NCI-H82 treated with DMSO at 0.1 percent for 48 hours (cell line): Measurements from ENCODE around the gene HPSE2.
"Not testable (repeated sequence)": the region's sequence is repeated elsewhere in the genome, so short reads cannot be mapped to it uniquely, and the experiment has no call there.

ENCODE experiments used
- DNase-seq: peaks from one replicate; lab custom pipeline; 2025; ENCODE audit not compliant: unreplicated experiment; lab: John Stamatoyannopoulos, UW

HPSE2 gene

DNA sequence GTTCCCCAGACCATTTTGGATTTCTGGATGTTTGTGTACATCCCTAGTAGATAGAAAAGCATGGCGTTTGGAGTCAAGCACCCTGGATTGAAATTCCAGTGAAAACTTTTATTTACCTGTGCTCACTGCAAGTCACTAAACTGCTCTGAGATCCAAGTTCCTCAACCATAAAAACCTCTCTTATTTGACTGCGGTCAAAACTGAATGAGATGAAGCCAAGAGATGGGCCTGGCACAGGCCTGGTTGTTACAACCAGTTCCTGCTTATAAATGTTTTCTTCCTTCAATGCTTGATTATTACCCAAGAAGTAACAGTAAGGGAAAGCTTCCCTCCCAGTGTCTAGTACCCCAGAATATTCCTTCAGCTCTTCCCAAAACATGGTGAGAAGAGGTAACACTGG lies 718.0 kb downstream of the HPSE2 start:
- DNase-seq: no peak

GRCh38 chr10:98516352-98516751 lies 719.3 kb downstream of the HPSE2 start:
- DNase-seq: no peak

- no peak for DNase-seq
Observed at GRCh38 chr10:98513704-98514103, 721.9 kb downstream of the HPSE2 start.

GRCh38 chr10:98511876-98512275 lies 723.8 kb downstream of the HPSE2 start:
- no peak for DNase-seq

DNA sequence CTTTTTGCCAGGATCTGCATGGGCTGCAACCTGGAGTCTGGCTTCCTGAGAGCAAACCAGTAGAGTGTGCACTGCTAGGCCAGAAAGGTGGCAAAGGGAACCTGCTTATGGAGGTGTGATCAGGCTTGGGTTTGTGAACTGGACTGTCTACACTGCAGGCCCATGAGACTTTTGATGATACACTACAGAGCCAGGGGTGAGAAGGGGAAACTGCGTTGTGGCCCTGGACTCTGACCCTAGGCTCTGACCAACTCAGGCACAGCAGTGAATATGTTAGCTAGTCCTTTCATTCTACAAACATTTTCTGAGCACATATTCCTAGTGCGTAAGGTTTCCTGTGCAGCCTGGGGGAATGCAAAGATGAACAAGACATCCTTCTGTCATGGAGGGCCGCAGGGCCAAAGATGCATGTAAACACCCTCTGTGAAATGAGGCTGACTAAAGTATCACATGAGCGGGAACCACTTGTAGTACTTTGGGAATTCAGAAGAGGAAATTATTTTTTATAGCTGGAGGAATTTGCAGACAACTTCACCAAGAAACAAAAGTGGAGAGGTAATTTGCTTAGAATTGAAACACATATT lies 725.1 kb downstream of the HPSE2 start:
- no peak for DNase-seq

GRCh38 chr10:98509745-98510144 lies 725.9 kb downstream of the HPSE2 start:
- DNase-seq: no peak

DNA sequence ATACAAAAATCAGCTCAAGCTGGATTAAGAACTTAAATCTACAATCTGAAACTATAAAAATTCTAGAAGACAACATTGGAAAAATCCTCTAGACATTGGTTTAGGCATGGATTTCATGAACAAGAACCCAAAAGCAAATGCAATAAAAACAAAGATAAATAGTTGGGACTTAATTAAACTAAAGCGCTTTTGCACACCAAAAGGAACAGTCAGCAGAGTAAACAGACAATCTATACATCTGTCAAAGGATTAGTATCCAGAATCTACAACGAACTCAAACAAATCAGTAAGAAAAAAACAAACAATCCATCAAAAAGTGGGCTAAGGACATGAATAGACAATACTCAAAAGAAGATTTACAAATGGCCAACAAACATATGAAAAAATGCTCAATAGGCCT lies 733.1 kb downstream of the HPSE2 start:
- not testable (repeated sequence) for DNase-seq

GRCh38 chr10:98492763-98493162 lies 742.9 kb downstream of the HPSE2 start:
- no peak for DNase-seq

DNA sequence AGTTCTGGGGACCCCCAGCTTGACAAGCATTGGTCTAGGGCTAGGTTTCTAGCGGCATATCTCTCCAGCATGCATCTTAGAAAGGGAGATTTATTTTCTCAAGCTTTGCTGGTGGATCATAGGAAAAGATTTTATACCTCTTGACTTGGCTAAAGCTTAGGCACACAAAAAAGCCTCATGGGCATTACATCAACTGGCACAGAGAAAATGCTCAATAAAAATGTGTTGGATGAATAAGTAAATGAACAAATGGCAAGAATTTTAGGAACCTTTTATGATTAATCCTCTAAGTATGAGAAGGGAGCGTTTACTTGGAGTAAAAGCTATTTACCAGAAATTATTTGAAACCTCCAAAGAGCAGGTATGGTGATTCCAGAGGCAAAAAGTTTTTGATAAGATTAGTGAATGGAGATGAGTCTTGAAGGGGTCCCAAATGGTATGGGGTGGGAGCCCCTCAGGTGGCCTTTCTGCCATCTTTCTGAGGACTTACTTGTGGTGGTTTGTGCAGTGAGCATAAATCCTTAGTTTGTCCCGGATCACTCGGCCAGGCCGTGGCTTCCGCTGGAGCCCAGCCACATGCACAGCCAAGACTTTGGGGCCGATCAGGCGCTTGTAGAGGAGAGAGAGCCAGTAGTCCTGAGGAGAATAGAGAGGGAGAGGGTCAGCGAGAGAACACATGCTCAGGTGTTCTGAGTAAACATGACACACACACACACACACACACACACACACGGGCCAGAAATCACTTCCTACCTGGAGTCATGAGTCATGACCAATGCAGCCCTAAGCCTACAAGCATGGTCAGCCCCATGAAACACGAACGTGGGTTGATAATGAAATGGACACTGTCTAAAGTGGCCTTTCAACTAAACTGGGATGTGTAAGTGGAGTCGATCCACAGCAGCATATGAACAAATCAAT lies 745.8 kb downstream of the HPSE2 start:
- no peak for DNase-seq

- no peak for DNase-seq
Observed at GRCh38 chr10:98488669-98489430, 746.8 kb downstream of the HPSE2 start.

DNA sequence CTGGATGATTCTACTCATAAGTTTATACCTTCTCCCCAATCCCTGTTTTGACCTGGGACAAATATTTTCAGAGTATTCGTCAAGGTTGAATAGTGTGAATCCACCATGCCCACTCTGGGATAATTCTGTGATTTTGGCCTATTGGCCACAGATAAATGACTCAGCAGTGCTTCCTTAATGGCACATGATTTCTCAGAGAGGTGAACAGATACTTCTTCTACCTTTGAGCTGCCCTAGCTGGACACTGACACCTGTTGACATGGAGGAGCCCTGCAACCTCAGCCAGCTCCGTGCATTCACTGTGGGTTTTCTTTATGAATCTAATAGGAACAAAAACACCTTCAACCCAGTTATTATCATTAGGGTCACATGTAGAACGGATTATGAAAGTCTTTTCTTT lies 748.0 kb downstream of the HPSE2 start:
- DNase-seq: no peak

DNA sequence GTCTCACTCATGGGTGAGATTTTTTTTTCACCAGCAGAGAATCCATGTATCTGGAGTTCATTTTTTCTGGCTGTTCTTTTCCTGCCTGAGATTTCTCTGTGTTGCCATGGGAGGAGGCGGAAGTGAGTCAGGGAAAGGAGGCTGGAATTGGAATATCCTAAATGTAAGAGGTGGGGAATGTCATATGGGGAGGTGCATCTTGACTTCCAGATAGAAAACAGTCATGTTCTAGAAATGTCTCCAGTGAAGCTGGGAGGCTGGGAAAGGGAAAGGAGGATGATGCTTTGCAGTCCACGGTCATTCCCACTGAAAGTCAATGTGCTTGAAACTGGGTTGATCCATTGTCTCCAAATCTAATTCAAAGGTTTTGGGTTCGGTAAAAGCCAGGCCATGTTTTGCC lies 749.2 kb downstream of the HPSE2 start:
- no peak for DNase-seq

DNA sequence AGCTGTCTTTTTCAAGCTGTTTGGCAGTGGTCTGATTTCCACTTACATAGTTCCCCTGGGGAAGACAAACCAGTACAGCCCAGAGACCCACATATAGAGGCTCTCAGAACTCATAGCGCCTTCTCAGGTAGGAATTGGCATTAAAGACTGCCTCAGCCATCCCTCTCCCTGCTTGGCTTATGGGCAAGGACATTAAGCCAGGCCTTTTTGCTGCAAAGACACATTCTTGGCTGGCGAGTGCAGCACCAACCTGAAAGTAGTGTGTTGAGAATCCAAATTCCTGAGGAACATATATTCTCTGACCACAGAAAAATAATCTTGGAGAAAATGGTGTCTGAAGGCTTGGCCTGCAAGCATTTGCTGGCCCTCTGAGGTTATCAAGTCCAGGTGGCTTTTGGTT lies 749.7 kb downstream of the HPSE2 start:
- DNase-seq: no peak

DNA sequence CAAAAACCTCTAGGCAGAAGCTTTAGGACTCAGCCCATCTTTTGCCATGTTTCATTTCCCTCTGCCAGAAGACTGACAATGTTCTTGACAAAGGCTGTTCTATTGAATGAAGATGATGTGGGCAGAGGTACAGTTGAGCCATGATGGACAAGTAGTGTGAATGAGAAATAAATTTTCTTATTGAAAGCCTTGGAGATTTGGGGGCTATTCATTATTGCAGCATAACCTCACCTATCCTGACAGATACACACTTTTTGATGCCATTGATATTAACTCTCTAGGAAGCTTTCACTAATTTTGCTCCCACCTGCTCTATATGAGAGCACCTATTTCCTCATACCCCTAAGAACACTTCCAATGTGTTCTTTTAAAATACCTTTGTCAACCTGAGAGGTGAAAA lies 752.0 kb downstream of the HPSE2 start:
- no peak for DNase-seq

DNA sequence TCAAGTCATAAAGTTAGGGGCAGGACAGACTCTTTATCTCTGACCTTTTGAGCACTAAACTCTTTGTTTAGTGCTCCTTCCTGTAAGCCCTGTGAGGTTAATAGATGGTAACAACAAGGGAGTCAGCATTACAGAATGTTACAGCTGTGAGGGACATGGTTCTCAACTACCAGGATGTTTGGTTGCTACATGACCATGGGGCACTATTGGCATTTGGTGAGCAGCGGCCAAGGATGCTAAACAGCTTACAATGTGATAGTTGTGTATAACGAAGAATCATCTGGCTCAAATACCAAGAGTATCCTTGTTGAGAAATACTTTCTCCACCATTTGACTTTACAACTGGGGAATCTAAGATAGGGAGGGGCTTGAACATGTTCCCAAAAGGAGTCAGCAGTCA lies 753.6 kb downstream of the HPSE2 start:
- DNase-seq: no peak

GRCh38 chr10:98481404-98481945 lies 754.2 kb downstream of the HPSE2 start:
- DNase-seq: no peak

GRCh38 chr10:98478430-98479222 lies 757.0 kb downstream of the HPSE2 start:
- DNase-seq: no peak

DNA sequence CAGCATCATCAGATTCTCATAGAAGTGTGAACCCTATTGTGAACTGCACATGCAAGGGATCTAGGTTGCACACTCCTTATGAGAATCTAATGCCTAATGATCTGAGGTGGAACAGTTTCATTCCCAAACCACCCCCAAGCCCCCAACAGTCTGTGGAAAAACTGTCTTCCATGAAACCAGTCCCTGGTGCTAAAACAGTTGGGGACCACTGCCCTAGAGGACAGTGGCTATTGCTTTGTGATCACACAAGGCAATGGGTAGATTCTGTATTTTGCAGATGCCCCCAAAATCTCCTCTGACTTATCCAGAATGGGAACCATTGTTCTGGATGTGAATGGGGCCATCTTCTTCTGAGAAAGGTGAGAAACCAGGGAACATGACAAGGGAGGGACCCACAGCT lies 757.8 kb downstream of the HPSE2 start:
- no peak for DNase-seq

DNA sequence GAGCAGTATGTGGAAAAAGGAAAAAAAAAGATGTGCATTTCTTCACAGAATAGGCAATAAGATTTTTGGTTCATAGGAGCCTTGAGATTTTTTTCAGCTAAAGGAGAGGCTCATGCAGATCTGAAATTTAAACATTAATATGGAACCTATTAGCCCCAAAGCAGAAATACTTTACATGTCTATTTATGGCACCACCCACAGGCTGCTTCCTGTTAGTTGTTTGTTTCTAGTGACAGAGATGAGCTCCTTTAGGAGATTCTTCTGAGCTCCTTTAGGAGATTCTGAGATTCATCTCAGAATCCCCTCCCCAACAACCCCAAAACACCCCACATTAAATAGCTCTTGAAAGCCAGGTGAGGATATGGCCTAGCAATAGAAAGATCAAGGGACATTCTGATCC lies 761.0 kb downstream of the HPSE2 start:
- no peak for DNase-seq

- DNase-seq: no peak
Observed at GRCh38 chr10:98472196-98472595, 763.5 kb downstream of the HPSE2 start.

DNA sequence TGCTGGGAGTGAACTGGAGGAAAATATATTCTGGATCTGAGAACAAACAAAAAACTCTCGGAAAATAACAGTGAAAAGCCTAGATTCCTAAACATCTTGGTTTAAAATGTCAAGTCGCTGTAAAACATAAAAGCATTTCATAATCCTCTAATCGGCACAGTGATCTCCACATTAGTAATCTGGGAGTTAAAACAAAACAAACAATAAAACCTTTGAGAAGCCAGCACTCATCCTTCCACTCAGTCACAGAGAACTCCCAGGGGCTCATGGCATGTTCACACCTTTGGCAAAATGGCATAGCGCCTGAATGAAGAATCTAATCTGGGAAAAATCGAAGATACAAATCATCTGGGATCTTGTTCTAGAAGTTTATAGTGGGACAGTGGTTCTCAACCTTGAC lies 764.8 kb downstream of the HPSE2 start:
- DNase-seq: no peak
